ENCODE data around the gene ACTRT2.
A peak's percentile ranks its signal among the peaks of the same experiment; 100 is the strongest.

Gene ACTRT2

GRCh38 chr1:3055051-3055450 lies 33.8 kb downstream of the ACTRT2 start:
- DNase-seq: no peak

- DNase-seq: no peak
These were observed 35.4 kb downstream of the ACTRT2 start for GRCh38 chr1:3056641-3057040.

GRCh38 chr1:3058263-3059030 lies 37.2 kb downstream of the ACTRT2 start:
- no peak for DNase-seq

GRCh38 chr1:3060127-3060526 lies 38.9 kb downstream of the ACTRT2 start:
- no peak for DNase-seq

- no peak for DNase-seq
These were observed 39.6 kb downstream of the ACTRT2 start for GRCh38 chr1:3060601-3061551.

- no peak for DNase-seq
These were observed 40.3 kb downstream of the ACTRT2 start for GRCh38 chr1:3061566-3061965.

- DNase-seq: no peak
These were observed 40.8 kb downstream of the ACTRT2 start for GRCh38 chr1:3061981-3062615.

- no peak for DNase-seq
These were observed 41.5 kb downstream of the ACTRT2 start for GRCh38 chr1:3062616-3063378.

GRCh38 chr1:3063379-3064295 lies 42.4 kb downstream of the ACTRT2 start:
- no peak for DNase-seq

GRCh38 chr1:3064296-3064850 lies 43.1 kb downstream of the ACTRT2 start:
- no peak for DNase-seq

- no peak for DNase-seq
These were observed 43.6 kb downstream of the ACTRT2 start for GRCh38 chr1:3064901-3065300.

GRCh38 chr1:3065396-3065795 lies 44.1 kb downstream of the ACTRT2 start:
- no peak for DNase-seq

GRCh38 chr1:3065797-3066196 lies 44.5 kb downstream of the ACTRT2 start:
- no peak for DNase-seq

GRCh38 chr1:3066250-3066711 lies 45.0 kb downstream of the ACTRT2 start:
- no peak for DNase-seq

- DNase-seq: no peak
These were observed 45.6 kb downstream of the ACTRT2 start for GRCh38 chr1:3066826-3067225.

- DNase-seq: no peak
These were observed 46.0 kb downstream of the ACTRT2 start for GRCh38 chr1:3067301-3067670.

GRCh38 chr1:3067671-3068563 lies 46.6 kb downstream of the ACTRT2 start:
- DNase-seq: no peak

- DNase-seq: peak; percentile 22
These were observed 47.5 kb downstream of the ACTRT2 start, which contains the start of gene PRDM16 for GRCh38 chr1:3068564-3069431. PRDM16 (plus strand) TSS chr1:3069203; CDS start chr1:3069260, 57 bp downstream.
